ENCODE data around the gene UBAP2. TPM values are rescaled to one million over a fixed set of nuclear protein-coding genes. Genes with fewer than 3 reads are reported as not detected.

Gene UBAP2
- total and polyA plus RNA-seq, 2 of the 4 experiments (the other 2 are of a cell fraction), result 12.9 to 25.5 TPM

GRCh38 chr9:34048727-34049629 lies at the start of gene UBAP2 (continued):
- TF ChIP-seq RFX5 (IDR thresholded peaks at IDR 0.05; ENCODE audit: low read depth, low read length), result no peak
- TF ChIP-seq NFE2L2 (IDR thresholded peaks at IDR 0.05; ENCODE audit: low read depth, low read length), result no peak
- no peak; the same call in 1 of the 2 replicates for TF ChIP-seq FOS (IDR thresholded peaks at IDR 0.05; ENCODE audit: low read depth, low read length)
- no peak for TF ChIP-seq ELK1 (IDR thresholded peaks at IDR 0.05; ENCODE audit: borderline replicate concordance, low read depth, low read length)
- TF ChIP-seq BHLHE40 (IDR thresholded peaks at IDR 0.05; ENCODE audit: low read depth, low read length), result peak; percentile 84
- TF ChIP-seq SMC3 (IDR thresholded peaks at IDR 0.05; ENCODE audit: low read depth, low read length), result no peak
- TF ChIP-seq POLR2A (IDR thresholded peaks at IDR 0.05; ENCODE audit: low read depth, low read length), result peak; percentile 95
